ENCODE data around the gene CEP78. TPM values are rescaled to one million over a fixed set of nuclear protein-coding genes. Genes with fewer than 3 reads are reported as not detected.

Gene CEP78
- total RNA-seq: 9.8 and 10.7 TPM in 2 replicates

GRCh38 chr9:78235762-78236550 lies at the start of gene CEP78:
Gene CEP78, plus strand, starts transcription at chr9:78236075. Its CDS starts 276 bp downstream, at chr9:78236351.

DNA sequence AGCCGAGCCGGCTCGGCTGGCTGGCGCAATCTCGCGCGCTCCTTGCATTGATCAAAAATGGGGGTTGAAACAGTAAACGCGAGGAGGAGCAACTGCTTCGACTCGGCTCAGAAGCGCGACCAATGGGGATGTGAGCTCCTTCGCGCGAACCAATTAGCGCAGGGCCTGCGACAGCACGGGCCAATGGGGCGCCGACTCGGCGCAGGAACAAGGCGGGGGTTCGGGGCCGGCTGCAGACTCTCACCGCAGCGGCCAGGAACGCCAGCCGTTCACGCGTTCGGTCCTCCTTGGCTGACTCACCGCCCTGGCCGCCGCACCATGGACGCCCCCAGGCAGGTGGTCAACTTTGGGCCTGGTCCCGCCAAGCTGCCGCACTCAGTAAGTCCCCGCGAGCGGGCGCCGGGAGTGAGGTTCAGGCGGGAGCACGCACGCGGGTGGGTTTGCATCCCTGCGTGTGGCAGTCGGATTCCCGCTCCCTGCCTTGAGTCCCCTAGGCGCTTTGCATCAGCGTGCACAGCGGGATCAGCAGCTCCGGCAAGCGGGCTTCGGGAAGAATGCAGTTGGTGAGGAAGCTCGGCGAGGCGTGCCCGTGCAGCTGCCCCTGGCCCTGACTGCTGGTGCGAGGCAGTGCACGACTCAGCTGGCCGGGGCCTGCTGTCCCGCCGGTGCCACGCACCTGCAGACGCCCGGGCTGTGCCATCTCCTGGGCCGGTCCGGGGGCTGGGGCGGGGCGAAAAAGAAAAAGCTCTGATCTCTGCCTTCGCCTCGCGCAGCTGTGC lies 61.2 kb downstream of the CEP78 start, which contains the start of gene PSAT1:
PSAT1 (plus strand) TSS at position 233 of the 779 bp plus-strand sequence; CDS start at position 319, 86 bp downstream.

Other genes with a start within 250 kb of the CEP78 start
- 41.3 and 42.4 TPM in 2 replicates for gene GNAQ, start 204.3 kb upstream of the CEP78 start, total RNA-seq
- 80.2 and 90.6 TPM in 2 replicates for gene PSAT1, start 61.0 kb downstream of the CEP78 start, total RNA-seq

All from smooth muscle cell of the pulmonary artery (primary cell).